ENCODE results near the gene PHGDH. TPM values are rescaled to one million over a fixed set of nuclear protein-coding genes. Genes with fewer than 3 reads are reported as not detected.

Gene PHGDH
- total RNA-seq, 1 experiment from 2014 or later: 82.0 TPM

DNA sequence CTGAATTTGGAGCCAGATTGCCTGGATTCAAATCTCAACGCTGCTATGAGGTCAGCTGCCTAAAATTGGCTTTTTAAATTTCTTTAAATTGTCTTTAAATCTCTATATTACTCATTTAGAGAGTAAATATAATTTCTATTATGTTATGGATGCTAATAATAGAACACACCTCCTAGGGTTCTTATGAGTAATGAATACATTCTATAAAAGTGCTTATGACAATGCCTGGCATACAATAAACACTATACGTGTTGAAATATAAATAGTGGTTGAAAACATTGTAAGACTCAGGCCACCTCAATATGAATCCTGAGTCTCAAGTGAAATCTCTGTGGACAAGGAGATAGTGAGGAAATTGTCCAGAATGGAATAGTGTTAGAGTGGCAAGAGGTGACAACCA is 31.0 kb upstream of the PHGDH start:
- Histone ChIP-seq H3K9me3 (ENCODE audit: control insufficient read depth, insufficient read depth, low read depth, low read length) (no peaks in the 10 kb centered on the region), H3K27me3 (ENCODE audit: control insufficient read depth, insufficient read depth, low read length) (no peaks in the 10 kb centered on the region; the same call in none of the 2 replicates), H3K4me1 (ENCODE audit: control insufficient read depth, insufficient read depth, low read length) (no peaks in the 10 kb centered on the region; the same call in 1 of the 2 replicates), H3K36me3 (ENCODE audit: control insufficient read depth, insufficient read depth, low read length) (no peaks in the 10 kb centered on the region), H3K27ac (ENCODE audit: low read length) (no peak overlapping the region), H3K4me3 (ENCODE audit: low read depth in 2 of 2, low read length in 2 of 2) (no peak overlapping the region)
- ChIA-PET CTCF (no interaction called here), POLR2A (no interaction called here)
- no peak for ATAC-seq
- intact Hi-C loops (cut with micrococcal nuclease; ENCODE audit: unreplicated experiment): no loop called here
- in situ Hi-C loops (cut with HindIII; ENCODE audit: low pct_unique_long_range_greater_than_20kb, low sequenced_read_pairs): no loop called here
- TF ChIP-seq, protein P1, sequence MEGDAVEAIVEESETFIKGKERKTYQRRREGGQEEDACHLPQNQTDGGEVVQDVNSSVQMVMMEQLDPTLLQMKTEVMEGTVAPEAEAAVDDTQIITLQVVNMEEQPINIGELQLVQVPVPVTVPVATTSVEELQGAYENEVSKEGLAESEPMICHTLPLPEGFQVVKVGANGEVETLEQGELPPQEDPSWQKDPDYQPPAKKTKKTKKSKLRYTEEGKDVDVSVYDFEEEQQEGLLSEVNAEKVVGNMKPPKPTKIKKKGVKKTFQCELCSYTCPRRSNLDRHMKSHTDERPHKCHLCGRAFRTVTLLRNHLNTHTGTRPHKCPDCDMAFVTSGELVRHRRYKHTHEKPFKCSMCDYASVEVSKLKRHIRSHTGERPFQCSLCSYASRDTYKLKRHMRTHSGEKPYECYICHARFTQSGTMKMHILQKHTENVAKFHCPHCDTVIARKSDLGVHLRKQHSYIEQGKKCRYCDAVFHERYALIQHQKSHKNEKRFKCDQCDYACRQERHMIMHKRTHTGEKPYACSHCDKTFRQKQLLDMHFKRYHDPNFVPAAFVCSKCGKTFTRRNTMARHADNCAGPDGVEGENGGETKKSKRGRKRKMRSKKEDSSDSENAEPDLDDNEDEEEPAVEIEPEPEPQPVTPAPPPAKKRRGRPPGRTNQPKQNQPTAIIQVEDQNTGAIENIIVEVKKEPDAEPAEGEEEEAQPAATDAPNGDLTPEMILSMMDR (IDR thresholded peaks at IDR 0.05): no peak
- TF ChIP-seq POLR2AphosphoS5 (IDR thresholded peaks at IDR 0.05; ENCODE audit: low read depth, low read length) (no peak), SIN3A (IDR thresholded peaks at IDR 0.05; ENCODE audit: borderline replicate concordance, insufficient read depth, low read depth, low read length) (no peak), TCF7L2 (IDR thresholded peaks at IDR 0.05; ENCODE audit: low read depth, low read length) (no peak)
- TF ChIP-seq, protein P2, sequence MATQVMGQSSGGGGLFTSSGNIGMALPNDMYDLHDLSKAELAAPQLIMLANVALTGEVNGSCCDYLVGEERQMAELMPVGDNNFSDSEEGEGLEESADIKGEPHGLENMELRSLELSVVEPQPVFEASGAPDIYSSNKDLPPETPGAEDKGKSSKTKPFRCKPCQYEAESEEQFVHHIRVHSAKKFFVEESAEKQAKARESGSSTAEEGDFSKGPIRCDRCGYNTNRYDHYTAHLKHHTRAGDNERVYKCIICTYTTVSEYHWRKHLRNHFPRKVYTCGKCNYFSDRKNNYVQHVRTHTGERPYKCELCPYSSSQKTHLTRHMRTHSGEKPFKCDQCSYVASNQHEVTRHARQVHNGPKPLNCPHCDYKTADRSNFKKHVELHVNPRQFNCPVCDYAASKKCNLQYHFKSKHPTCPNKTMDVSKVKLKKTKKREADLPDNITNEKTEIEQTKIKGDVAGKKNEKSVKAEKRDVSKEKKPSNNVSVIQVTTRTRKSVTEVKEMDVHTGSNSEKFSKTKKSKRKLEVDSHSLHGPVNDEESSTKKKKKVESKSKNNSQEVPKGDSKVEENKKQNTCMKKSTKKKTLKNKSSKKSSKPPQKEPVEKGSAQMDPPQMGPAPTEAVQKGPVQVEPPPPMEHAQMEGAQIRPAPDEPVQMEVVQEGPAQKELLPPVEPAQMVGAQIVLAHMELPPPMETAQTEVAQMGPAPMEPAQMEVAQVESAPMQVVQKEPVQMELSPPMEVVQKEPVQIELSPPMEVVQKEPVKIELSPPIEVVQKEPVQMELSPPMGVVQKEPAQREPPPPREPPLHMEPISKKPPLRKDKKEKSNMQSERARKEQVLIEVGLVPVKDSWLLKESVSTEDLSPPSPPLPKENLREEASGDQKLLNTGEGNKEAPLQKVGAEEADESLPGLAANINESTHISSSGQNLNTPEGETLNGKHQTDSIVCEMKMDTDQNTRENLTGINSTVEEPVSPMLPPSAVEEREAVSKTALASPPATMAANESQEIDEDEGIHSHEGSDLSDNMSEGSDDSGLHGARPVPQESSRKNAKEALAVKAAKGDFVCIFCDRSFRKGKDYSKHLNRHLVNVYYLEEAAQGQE (IDR thresholded peaks at IDR 0.05; ENCODE audit: insufficient read depth in 1 of 2, low read depth in 2 of 2, low read length in 1 of 2): no peak
- DNase-seq (ENCODE audit: low read depth, low spot score): no peak
- BruUV-seq (replicated peaks): no TSS peak

DNA sequence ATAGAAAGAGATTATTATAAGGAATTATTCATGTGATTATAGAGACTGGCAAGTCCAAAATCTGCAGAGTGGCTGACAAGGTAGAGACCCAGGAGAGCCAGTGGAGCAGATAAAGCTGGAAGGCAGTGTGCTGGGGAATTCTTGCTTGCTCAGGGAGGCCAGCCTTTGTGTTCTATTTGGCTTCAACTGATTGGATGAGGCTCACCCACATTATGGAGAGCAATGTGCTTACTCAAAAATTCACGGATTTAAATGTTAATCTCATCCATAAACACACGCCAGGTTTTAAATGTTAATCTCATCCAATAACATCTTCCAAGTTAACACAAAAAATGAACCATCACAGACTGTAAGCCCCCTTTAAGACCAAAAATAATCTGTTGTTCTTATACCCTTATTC is 30.2 kb upstream of the PHGDH start:
- Histone ChIP-seq H3K27ac (ENCODE audit: low read length) (no peak overlapping the region), H3K4me1 (ENCODE audit: control insufficient read depth, insufficient read depth, low read length) (no peaks in the 10 kb centered on the region), H3K9me3 (ENCODE audit: control insufficient read depth, insufficient read depth, low read depth, low read length) (no peaks in the 10 kb centered on the region), H3K4me3 (ENCODE audit: low read depth in 2 of 2, low read length in 2 of 2) (no peak overlapping the region), H3K27me3 (ENCODE audit: control insufficient read depth, insufficient read depth, low read length) (no peaks in the 10 kb centered on the region; the same call in none of the 2 replicates), H3K36me3 (ENCODE audit: control insufficient read depth, insufficient read depth, low read length) (no peaks in the 10 kb centered on the region)
- no peak for ATAC-seq
- TF ChIP-seq SIN3A (IDR thresholded peaks at IDR 0.05; ENCODE audit: borderline replicate concordance, insufficient read depth, low read depth, low read length): no peak
- TF ChIP-seq POLR2AphosphoS5 (IDR thresholded peaks at IDR 0.05; ENCODE audit: low read depth, low read length): no peak
- TF ChIP-seq, protein P2 (IDR thresholded peaks at IDR 0.05; ENCODE audit: insufficient read depth in 1 of 2, low read depth in 2 of 2, low read length in 1 of 2): no peak
- TF ChIP-seq, protein P1 (IDR thresholded peaks at IDR 0.05): no peak
- TF ChIP-seq TCF7L2 (IDR thresholded peaks at IDR 0.05; ENCODE audit: low read depth, low read length): no peak
- intact Hi-C loops (cut with micrococcal nuclease; ENCODE audit: unreplicated experiment) (no loop called here), in situ Hi-C loops (cut with HindIII; ENCODE audit: low pct_unique_long_range_greater_than_20kb, low sequenced_read_pairs) (no loop called here)
- CTCF ChIA-PET: no interaction called here
- POLR2A ChIA-PET: no interaction called here
- no peak for DNase-seq (ENCODE audit: low read depth, low spot score)
- no TSS peak for BruUV-seq (replicated peaks)
